HG03457 (cell line): ENCODE measurements around the gene RIMBP2.

ENCODE experiments used
- ATAC-seq: cut with Tn5 transposase; IDR thresholded peaks from one replicate; pipeline ENCODE4 v1.9.1; 2021; ENCODE audit warnings: moderate number of reproducible peaks; ENCODE audit not compliant: unreplicated experiment

Gene RIMBP2

DNA sequence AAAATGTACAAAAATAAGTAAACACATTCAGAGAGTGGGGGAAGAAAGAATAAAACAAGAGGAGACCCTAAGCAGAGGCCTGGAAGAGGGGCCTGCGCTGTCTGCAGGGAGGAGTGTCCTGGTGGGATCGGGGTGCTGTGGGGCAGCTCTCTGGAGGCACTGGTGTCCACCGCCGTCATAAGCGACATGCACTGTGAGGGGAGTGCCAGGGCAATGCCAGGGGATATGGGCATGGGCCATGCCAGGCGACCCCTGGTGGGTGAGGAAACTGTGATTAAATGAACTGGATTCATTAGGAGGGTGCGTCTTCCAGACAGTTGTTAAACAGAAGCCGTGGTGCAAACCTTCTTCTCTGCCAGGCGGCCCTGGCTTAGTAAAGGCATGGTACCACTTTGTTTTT is 261.8 kb downstream of the RIMBP2 start:
- no peak for ATAC-seq

DNA sequence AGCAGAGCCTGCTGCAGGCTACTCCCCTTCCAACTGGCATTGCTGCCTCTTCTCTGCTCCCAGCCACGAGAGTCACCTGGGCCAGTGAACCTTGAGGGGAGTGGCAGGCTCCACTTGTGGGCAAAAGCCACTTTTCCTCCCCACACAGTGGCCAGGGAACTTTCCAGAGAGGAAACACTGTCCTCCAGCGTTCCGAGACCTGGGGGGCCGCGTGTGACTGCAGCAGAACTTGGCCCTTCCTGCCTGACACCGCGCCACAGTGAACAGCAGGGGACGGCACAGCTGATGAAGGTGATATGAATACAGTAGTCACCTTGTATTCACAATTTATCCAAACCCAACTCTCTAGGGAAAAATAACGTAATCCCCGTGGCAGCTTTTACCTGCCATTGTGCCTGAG is 263.6 kb downstream of the RIMBP2 start:
- ATAC-seq, result no peak

DNA sequence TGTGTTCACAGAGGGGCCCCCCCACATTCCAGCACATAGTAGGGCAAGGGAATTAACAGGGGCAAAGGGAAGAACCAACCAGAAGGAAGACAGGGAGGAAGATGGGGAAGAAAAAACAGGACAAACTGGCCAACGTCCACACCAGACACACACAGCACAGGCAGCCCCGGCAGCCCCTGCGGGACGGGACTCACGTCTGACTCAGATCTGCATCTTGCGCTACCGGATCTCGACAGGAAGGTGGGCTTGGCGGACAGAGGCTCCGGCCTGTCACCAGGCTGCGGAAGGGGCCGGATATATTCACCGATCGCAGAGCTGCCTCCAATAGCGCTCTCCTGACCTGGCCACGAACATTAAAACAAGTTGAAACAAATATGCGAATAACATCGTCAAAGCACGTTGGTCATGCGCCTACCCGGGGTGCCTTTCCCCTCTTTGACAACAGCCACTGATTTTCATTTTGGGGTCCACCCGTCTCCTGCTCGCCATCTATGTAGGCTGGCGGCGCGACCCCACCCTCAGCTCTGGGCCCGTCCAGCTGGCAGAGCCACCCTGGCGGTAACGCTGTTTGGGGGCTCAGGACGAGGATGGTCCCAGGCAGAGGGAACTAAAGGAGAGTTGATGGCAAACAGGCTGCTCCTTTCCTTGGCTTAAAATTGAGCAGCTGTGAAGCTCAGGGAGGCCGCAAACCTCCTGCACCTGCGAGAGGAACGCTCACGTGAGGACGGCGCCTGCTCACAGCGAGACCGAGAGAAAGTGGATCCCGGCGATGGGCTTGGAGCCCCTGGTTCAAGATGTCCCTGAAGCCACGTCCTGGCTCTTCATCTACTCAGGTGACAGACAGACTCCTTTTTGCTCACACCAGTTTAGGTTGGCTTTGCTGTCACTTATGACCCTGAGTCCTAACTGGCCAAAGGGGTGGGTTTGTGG is 264.8 kb downstream of the RIMBP2 start:
- ATAC-seq, result no peak

DNA sequence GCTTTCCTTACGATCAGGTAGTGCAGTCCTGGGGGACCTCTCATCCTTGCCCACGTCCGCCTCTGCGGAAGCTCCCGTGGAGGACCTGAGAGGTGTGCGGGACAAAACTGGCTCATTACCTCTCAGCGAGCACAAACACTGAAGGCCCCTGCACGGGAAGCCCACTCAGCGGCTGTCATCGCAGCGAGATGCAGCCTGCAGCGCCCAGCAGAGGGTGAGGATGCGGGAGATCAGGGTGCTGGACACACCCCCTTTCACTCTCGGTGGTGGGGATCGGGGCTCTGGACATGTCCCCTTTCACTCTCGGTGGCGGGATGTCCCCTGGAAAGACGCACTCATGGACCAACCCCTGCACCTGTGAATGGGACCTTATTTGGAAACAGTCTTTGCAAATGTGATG is 266.8 kb downstream of the RIMBP2 start:
- ATAC-seq, result no peak

DNA sequence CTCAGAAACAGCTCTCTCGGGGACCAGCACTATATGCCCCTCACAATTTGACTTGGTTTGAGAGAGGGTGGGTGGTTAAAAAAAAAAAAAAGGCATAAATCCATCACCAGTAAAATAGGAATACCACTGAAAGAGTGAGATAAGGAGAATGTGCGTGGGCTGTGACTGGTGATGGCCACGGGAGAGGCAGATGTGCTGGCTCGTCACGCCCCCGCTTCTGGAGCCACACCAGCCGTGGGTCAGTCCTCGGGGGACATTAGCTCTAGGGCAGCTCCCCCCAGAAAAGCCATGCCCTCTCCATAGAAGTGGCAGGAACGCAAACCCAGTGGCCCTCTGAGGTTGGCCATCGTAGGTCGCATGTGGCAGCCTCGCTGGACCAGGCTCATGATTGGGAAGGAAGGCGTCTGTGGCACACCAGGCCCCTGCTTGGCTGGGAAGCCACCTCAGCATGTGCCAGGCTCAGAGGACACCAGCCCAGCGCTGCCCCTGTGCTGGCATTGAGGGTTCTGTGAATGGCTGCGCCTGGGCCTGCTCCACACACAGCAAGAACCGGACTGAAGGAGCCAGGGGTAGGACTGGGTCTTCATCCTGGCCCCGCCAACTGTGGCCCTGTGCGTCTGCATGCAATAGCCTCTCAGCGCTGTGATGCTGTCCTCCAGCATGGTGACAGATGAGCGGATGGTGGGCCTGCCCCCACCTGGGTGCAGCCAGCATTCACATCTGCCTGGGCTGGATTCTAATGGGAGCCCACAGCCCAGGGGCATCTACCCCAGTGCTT is 267.9 kb downstream of the RIMBP2 start:
- no peak for ATAC-seq

DNA sequence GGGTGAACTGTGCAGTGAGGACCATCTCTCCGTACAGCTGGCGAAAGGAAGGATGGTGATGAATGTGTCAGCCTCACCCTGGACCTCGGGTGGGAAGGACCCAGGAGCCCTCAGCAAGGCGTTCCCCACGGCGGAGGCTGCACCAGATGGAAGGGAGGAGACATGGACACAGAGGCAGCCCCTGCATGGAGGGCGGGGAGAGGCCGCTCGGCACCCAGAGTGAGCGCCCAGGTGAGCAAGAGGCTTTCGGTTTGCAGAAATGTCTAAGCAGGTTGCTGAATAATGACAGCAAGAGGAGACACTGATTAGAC is 268.5 kb downstream of the RIMBP2 start:
- no peak for ATAC-seq

DNA sequence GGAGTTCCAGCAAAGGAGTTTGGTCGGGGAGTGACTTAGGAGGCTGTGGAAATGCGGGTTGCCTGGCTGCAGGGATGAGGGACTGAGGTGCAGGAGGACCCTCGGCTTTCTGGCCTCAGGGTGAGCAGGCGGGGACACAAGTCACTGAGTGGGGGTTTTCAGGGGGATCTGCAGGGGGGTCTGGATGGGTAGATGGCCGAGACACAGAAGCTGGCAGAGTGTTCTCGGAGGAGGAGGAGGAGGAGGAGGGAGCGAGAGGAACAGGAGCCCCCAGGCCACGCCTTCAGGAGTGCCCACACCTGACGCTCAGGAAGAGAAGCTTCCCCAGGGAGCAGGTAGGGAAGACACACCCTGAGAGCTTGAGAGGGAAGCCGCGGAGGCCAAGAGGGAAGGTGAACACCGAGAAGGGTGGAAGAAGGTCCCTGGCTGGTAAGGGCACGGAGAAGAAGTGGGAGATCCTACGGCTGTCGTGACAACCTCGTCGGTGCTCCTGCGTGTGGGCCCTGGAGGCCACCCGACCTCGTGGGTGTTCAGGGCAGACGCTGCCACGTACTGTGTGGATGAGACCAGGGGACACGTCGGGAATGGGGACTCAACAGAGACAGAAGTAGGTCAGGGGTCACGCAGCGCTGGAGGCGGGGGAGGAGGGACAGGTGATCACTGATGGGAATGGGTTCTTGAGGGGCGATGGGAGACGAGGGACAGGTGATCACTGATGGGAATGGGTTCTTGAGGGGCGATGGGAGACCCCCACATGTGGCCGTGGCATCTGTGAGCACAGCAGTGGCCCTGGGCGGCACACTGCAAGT is 269.0 kb downstream of the RIMBP2 start:
- ATAC-seq, result no peak

DNA sequence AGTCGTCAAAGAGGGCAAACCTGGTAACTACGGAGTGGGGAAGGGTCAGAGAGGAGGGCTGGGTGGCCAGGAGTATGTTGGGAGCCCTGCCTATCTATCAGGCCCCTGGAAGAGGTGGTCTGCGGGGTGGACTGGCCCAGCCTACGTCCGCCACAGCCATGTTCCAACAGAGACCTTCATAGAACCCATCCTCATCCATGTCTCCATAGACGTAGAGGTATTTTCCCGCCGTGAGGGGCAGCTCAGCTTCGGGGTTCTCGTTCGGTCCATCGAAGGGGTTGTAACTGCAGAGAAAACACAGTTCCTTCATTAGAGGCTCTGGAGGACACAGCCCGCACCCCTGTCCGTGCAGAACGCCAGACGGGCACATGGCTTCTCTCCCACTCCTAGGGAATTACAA is 271.1 kb downstream of the RIMBP2 start:
- no peak for ATAC-seq

DNA sequence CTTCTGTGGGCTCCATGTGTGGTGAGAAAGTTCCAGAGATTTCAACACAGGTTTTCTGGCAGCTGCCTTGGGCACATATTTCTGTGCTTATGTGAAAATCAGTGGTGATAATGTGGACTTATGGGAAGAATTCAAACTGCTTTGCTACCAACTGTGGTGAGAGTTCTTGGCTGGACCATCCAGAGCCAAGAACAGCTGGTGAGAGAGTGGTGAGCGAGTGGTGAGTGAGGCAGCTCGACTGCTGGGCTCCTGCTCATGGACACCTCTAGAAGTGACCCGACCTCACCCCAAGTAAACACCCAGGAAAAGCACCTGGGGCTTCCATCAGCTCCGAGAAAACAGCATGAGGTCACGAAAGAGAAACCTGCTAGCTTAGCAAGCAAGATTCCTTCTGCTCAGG is 272.0 kb downstream of the RIMBP2 start:
- ATAC-seq, result no peak

DNA sequence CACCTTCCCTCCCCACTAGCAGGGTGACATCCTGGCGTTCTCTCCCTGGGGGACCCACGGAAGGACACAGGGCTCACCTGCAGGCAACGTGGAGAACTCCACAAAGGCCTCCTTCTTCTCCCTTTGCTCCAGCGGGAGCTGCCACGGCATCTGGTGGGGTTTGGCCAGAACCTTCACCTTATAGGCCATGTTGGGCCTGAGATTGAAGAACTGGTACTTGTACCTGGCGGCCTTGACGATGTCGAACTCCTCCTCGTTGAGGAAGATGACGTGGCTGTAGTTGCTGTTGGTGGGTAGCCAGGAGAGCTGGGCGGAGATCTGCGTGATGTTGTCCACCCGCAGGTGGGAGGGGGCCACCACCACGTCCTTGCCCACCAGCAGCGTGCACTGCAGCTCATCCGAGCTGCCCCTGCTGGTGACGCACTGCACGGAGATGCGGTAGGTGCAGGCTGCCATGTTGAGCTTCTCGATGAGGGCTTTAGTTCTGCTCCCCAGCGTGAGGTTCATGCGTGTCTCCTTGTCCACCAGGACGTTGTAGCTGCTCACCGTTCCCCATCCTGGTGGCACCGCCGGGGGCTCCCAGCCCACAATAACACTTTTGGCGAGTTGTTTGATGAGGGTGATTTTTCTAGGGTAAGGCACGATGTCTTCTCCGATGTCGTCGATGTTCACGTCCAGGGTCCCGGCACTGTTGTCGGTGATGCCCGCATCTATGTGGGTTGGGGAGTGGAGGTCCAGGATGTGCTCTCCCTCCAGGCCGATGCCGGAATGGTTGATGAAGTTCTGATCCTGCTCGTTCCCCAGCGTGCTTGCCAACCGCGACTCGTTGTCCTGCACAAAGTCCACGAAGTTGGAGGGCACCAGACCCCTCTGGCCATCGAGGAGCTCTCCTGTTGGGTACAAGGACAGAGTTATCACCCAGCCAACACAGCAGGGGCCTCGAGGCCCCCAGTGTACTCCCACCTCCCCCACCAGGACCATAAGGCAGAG is 274.0 kb downstream of the RIMBP2 start:
- ATAC-seq, result no peak

DNA sequence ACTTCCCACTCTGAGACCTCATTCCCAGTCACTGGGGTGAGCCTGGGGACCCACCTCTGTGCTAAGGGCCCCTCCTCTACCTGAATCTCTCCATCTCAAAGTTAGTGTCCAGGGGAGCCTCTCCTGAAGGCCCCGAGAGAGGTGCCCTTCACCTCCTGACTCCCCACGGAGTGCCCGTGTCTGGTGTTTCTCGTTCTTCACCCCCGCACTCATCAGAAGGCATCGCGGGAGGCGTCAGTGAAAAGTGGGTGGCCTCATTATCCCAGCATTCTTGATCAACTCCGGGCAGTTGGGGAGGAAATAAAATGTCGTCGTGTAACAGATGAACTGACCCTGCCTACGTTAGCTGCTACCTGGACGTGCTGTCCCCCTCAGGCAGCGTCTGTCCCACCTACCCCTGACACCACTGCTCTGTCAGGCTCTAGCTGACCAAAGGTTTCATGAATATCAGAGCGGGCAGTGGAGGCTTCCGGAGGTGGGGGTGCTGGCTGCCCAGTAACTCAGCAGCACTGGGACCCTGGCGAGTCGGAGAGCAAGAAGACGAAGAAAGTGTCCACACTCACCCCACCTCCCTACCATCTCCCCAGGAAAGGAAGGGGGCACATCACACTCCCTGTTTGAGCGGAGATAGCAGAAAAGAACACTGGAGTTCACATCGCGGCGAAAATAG is 275.6 kb downstream of the RIMBP2 start:
- no peak for ATAC-seq

DNA sequence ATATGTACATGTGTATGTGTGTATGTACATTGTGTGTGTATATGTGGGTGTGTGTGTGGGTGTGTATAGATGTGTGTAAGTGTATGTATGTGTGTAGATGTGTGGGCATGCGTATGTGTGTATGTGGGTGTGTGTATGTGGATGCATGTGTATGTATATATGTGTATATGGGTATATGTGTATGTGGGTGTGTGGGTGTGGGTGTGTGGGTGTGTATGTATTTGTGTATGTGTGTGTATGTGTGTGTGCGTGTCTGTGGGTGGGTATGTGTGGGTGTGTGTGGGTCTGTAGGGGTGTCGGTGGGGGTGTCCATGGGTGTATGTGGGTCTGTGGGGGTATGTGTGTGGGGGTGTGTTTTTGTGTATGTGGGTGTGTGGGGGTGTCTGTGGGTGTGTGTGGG is 276.8 kb downstream of the RIMBP2 start:
- ATAC-seq, result no peak

DNA sequence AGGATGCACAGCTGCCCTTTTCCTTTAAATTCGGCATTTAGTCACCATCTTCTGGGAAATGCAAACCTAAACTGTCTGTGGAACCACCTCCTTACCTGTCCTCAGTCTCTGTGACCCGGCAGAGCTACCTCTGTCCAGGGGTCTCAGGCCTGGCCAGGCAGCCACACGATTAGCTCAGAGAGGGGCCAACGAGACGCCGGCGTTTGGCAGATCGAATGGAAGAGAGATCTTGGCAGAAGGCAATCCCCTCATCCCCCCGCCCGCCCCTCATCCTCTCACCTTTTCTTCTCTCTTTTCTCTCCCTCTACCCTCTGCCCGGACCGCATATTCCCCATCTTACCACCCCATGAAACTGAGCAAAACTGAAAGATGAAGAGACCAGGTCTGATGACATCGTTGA is 277.4 kb downstream of the RIMBP2 start:
- ATAC-seq, result no peak

DNA sequence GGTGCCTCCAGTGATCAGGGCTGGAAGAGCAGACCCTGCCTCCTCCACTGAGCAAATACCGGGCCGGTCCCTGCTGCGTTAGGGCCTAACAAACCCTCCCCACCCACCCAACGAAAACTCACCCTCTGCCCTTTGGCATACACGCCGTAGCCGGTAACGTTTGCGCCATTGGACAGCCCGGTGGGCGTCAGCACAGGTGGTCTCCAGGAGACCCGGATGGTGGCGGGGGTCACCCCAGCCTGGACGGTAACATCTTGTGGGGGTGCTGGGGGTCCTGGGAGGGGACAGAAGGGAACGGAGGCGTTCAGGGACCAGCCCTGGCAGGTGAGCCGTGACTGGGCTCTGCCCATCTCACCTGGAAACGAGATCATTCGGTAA is 277.9 kb downstream of the RIMBP2 start:
- no peak for ATAC-seq

DNA sequence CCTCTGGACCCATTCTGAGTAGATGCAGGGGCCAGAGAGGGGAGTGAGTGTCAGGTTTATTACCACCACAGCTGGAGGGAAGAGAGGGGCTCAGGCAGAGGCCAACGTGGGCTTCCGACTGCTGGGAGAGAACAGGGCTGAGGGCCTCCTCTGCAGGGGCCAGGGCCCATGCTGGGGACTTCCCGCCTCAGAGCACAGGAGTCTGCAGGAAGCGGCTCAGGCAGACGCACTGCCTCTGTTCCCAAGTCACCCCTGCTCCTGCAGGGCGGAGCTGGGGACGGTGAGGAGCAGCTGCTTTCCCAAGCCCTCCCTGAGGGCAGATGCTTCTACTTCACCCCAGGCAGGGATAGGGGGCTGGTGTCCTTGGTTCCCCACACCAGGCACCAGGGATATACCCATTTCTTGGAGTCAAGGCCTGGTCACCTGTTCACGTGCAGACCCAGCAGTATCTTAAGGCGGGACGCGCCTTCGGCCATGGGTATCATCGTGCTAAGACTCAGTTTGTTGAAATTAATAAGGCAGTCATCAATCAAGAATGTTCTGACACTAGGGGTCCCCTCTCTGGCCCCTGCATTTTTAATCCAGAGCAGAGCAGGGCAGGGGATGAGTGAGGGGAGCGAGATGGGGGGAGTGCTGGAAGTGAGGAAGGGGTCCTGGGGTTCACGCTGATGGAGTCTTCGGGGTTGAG is 278.4 kb downstream of the RIMBP2 start:
- ATAC-seq, result no peak

DNA sequence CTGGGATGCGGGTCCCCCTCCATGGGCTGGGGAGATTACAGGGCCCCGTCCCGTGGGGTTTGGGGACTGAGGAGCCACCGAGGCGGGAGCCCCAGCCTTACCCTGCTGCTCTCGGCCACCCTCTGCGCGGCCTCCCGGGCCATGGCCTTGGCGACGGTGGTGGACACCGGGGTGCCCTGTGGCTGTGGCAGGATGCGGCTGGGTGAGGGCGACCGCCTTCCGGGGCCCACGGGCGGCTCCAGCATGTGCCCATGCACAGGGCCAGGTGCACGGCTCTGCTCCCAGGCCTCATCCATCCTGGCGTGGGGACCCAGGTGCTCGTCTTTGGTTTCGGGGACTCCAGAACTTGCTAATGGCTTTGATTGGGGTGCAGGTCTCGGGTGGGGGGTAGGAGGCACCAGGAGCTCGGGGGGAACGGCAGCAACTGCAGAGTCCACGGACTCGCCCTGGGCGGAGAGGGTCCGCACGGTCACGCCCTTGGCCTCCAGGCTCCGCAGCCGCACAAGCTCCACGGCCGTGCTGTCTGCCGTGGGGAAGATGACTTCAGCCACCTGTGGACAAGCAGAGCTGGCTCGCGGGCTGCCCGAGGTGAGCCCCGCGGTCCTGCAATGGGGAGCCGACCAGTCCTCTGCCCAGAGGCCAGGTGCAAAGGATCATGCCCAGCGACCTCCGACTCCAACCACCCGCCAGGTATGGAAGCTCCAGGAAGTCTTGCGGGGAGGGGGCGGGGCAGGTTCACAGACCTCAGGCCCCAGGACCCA is 279.2 kb downstream of the RIMBP2 start:
- no peak for ATAC-seq

DNA sequence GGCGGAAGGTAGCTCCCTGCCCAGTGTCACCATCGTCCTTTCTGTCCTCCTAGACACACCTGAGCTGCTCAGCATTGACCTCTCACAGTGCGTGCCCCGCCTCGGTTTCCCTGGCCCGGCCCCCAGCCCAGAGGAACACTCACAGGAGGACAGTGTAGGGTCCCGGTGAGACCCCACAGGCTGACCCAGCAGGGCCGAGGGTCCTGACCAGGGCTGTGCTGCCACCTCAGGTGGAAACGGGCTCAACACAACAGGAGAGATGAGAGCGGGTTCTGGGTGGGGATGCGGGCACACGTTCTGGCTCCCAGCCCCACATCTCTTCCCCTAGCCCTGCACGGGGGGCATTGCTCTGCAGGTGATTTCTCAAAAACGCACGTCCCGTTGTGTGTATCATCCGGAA is 280.3 kb downstream of the RIMBP2 start:
- no peak for ATAC-seq

DNA sequence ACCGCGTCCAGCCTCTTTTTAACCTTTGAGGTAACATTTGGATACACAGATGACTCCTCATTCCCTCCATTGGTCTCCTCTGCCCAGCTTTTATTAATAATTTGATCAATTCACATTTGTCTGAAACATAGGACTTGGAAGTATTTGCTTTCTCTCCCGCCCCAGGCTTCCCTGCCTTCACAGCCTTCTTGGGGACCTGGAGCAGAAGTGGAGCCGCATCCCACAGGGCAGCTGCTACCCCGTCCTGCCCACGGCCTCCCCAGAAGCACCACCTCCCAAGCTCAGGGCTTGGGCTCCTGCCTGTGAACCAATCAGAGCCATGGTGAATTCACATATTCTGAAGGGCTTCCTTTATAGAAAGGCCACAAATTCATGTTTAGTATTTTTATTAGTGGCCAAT is 280.8 kb downstream of the RIMBP2 start:
- no peak for ATAC-seq

DNA sequence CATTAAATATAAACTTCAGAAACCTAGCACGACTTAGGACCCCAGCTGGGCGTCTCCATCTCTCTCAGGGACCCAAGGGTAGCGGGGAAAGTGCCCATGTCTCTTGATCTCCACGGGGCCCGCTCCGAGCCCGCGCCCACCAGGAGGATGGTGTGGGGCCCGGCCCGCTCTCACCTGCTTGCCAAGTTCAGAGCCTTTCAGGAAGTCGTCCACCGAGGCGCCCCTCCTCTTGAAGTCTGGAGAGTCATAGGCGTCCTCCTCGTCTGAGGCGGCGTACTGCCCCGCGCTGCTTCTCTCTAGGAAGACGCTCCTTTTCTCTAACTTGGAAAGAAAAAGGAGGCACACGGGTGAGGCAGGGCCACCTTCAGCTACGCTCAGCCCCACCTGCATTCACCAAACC is 281.5 kb downstream of the RIMBP2 start:
- ATAC-seq, result no peak
